Panc1 (cell line): ENCODE data around the gene CYB5R2. TPM values are rescaled to one million over a fixed set of nuclear protein-coding genes. Genes with fewer than 3 reads are reported as not detected.
A peak's percentile ranks its signal among the peaks of the same experiment; 100 is the strongest.

Experiments used
- ATAC-seq: fragments of 200-7000 bp; cut with Tn5 transposase; 2 replicates; pipeline ENCODE4 v1.9.1; 2020; ENCODE audit warnings: mild to moderate bottlenecking, moderate library complexity
- BruUV-seq: library from RNA; stranded (reverse); fragments of 400-500 nt; replicated peaks from 2 replicates; lab custom pipeline; 2021; lab: Mats Ljungman, UMichigan
- CTCF ChIA-PET: fragments of 300-600 bp; sonication (Branson Sonifier 250); formaldehyde crosslinking; loops from one replicate; lab custom pipeline; 2022; ENCODE audit warnings: antibody characterized with exemption; lab: Charles Lee
- POLR2A ChIA-PET: fragments of 300-600 bp; sonication (Branson Sonifier 250); formaldehyde crosslinking; loops from one replicate; lab custom pipeline; 2022; ENCODE audit warnings: antibody characterized with exemption; lab: Charles Lee
- DNase-seq: peaks from one replicate; pipeline ENCODE4 v3.0.0-alpha.2; 2010; ENCODE audit warnings: low read depth, low spot score
- H3K27ac ChIP-seq: 2 replicates; pipeline ENCODE4 v1.5.1; 2011; ENCODE audit warnings: mild to moderate bottlenecking, low read length, inconsistent platforms
- H3K27me3 ChIP-seq: fragments of 200-500 bp; sonication (Bioruptor generic); 2 replicates; pipeline ENCODE4 v1.6.0; 2014; ENCODE audit warnings: low read length, inconsistent platforms; ENCODE audit not compliant: control insufficient read depth, insufficient read depth
- H3K36me3 ChIP-seq: fragments of 200-500 bp; sonication (Bioruptor generic); 2 replicates; pipeline ENCODE4 v1.5.1; 2014; ENCODE audit warnings: inconsistent platforms, mild to moderate bottlenecking, low read length, moderate library complexity; ENCODE audit not compliant: control insufficient read depth, insufficient read depth
- H3K4me1 ChIP-seq: 2 replicates; pipeline ENCODE4 v1.5.1; 2011; ENCODE audit warnings: inconsistent platforms, mild to moderate bottlenecking, low read length, moderate library complexity; ENCODE audit not compliant: control insufficient read depth, insufficient read depth
- H3K4me3 ChIP-seq, 2 experiments: 2 replicates each; pipeline ENCODE4 v1.5.1; 2011 to 2012; ENCODE audit warnings: low read depth in 2 of 2, low read length in 2 of 2, mild to moderate bottlenecking in 2 of 2, inconsistent platforms in 1 of 2, moderate library complexity in 1 of 2
- H3K9me3 ChIP-seq: fragments of 200-500 bp; sonication (Bioruptor generic); 2 replicates; pipeline ENCODE4 v1.5.1; 2014; ENCODE audit warnings: low read depth, mild to moderate bottlenecking, inconsistent platforms, low read length, moderate library complexity; ENCODE audit not compliant: control insufficient read depth, insufficient read depth
- CTCF ChIP-seq: fragments of 450-650 bp; IDR thresholded peaks from 2 replicates; pipeline ENCODE4 v1.5.1; 2017; ENCODE audit warnings: mild to moderate bottlenecking
- POLR2AphosphoS5 ChIP-seq: IDR thresholded peaks from 2 replicates; pipeline ENCODE4 v1.6.1; 2012; ENCODE audit warnings: mild to moderate bottlenecking, low read depth, low read length, moderate library complexity
- SIN3A ChIP-seq: IDR thresholded peaks from 2 replicates; pipeline ENCODE4 v1.6.1; 2012; ENCODE audit warnings: low read depth, mild to moderate bottlenecking, low read length, moderate library complexity, borderline replicate concordance; ENCODE audit not compliant: insufficient read depth
- TCF7L2 ChIP-seq: IDR thresholded peaks from 2 replicates; pipeline ENCODE4 v1.6.1; 2011; ENCODE audit warnings: mild to moderate bottlenecking, low read depth, low read length, inconsistent platforms
- in situ Hi-C: cut with HindIII; loops from 2 replicates; pipeline ENCODE4 v1.10.0; 2016; ENCODE audit warnings: low sequenced_read_pairs, low pct_unique_long_range_greater_than_20kb
- intact Hi-C: fragments of 100-400 bp; cut with micrococcal nuclease; formaldehyde crosslinking; loops from one replicate; pipeline ENCODE4 v1.10.0; 2022; ENCODE audit not compliant: unreplicated experiment
- total RNA-seq: library from RNA; stranded (reverse); gene quantifications from one replicate; pipeline ENCODE4 v1.2.1, GENCODE V29; 2021; ENCODE audit not compliant: unreplicated experiment
- TF ChIP-seq, protein P1 (sequence below), 2 experiments: IDR thresholded peaks; 2 replicates each; pipeline ENCODE4 v1.6.1; 2011 to 2012; ENCODE audit warnings: low read depth in 2 of 2, control low read depth in 1 of 2, low read length in 1 of 2, mild to moderate bottlenecking in 1 of 2, moderate library complexity in 1 of 2; ENCODE audit not compliant: insufficient read depth in 1 of 2

Gene CYB5R2
- total RNA-seq, 1 experiment from 2014 or later, result 46.3 TPM

DNA sequence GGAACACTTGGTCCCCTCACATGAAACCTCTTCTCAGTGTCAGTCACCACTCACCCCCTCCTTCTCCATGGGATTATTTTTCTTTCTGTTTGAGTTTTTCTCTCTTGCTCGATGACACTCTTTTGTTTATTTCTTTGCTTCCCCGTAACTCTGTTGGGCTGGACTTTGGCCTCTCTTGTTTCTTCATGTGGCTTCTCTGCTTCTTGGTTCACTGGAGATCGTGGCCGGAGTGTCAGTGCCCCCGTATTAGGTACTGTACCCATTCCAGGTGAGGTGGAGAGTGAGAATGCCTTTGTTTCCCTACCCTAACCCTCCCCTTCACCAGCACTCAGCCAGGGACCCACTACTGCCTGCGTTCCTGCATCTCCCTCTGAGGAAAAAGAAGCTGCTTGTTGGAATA lies 32.5 kb downstream of the CYB5R2 start:
- CTCF ChIA-PET, result no interaction called here
- DNase-seq, result no peak
- intact Hi-C loops (no loop called here), in situ Hi-C loops (no loop called here)
- POLR2A ChIA-PET, result no interaction called here
- TF ChIP-seq SIN3A, result no peak
- TF ChIP-seq, protein P1, sequence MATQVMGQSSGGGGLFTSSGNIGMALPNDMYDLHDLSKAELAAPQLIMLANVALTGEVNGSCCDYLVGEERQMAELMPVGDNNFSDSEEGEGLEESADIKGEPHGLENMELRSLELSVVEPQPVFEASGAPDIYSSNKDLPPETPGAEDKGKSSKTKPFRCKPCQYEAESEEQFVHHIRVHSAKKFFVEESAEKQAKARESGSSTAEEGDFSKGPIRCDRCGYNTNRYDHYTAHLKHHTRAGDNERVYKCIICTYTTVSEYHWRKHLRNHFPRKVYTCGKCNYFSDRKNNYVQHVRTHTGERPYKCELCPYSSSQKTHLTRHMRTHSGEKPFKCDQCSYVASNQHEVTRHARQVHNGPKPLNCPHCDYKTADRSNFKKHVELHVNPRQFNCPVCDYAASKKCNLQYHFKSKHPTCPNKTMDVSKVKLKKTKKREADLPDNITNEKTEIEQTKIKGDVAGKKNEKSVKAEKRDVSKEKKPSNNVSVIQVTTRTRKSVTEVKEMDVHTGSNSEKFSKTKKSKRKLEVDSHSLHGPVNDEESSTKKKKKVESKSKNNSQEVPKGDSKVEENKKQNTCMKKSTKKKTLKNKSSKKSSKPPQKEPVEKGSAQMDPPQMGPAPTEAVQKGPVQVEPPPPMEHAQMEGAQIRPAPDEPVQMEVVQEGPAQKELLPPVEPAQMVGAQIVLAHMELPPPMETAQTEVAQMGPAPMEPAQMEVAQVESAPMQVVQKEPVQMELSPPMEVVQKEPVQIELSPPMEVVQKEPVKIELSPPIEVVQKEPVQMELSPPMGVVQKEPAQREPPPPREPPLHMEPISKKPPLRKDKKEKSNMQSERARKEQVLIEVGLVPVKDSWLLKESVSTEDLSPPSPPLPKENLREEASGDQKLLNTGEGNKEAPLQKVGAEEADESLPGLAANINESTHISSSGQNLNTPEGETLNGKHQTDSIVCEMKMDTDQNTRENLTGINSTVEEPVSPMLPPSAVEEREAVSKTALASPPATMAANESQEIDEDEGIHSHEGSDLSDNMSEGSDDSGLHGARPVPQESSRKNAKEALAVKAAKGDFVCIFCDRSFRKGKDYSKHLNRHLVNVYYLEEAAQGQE (IDR thresholded peaks at IDR 0.05; ENCODE audit: insufficient read depth in 1 of 2, low read depth in 2 of 2, low read length in 1 of 2), result no peak
- no peak for TF ChIP-seq CTCF
- TF ChIP-seq TCF7L2, result no peak
- BruUV-seq, result no TSS peak
- Histone ChIP-seq H3K36me3 (no peaks in the 10 kb centered on the region), H3K4me3 (no peak overlapping the region), H3K4me1 (no peaks in the 10 kb centered on the region), H3K27me3 (no peaks in the 10 kb centered on the region), H3K27ac (no peak overlapping the region), H3K9me3 (no peaks in the 10 kb centered on the region)
- ATAC-seq, result no peak

DNA sequence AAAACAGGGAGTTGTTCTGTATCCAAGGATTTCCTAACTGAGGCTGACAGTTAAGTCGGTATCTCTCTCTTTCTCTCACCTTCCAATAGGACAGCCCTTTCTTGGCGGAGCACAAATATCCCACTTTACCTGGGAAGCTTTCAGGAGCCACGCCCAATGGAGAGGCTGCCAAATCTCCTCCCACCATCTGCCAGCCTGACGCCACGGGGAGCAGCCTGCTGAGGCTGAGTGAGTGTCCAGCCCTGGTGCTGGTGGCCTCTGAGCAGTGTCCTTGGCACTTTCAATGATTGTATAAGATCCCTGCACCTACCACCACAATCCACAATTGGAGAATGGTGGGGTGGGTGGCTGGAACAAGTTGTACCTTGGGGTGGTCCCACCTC lies 33.7 kb downstream of the CYB5R2 start:
- no peak overlapping the region for H3K4me3 ChIP-seq
- ChIA-PET POLR2A (no interaction called here), CTCF (interaction anchor here (0.8 kb wide), 1 partner anchor 55 kb away, joined by 5 read pairs; no protein-coding TSS in a partner anchor)
- ATAC-seq, result 0 out of 2 replicates have a peak, but pooled peaks have one; percentile 9
- TF ChIP-seq POLR2AphosphoS5 (no peak), SIN3A (no peak), TCF7L2 (no peak), CTCF (no peak)
- TF ChIP-seq, protein P1 (IDR thresholded peaks at IDR 0.05; ENCODE audit: insufficient read depth in 1 of 2, low read depth in 2 of 2, low read length in 1 of 2), result no peak
- no peaks in the 10 kb centered on the region for H3K4me1 ChIP-seq
- no peaks in the 10 kb centered on the region for H3K27me3 ChIP-seq
- no TSS peak for BruUV-seq
- DNase-seq, result no peak
- intact Hi-C loops (no loop called here), in situ Hi-C loops (no loop called here)
- no peaks in the 10 kb centered on the region for H3K36me3 ChIP-seq
- H3K27ac ChIP-seq, result no peak overlapping the region
- H3K9me3 ChIP-seq, result no peaks in the 10 kb centered on the region
